HG03060 (cell line): ENCODE results near the gene COL23A1.
"Not testable (repeated sequence)": the region's sequence is repeated elsewhere in the genome, so short reads cannot be mapped to it uniquely, and the experiment has no call there.

Experiments
- ATAC-seq: cut with Tn5 transposase; IDR thresholded peaks from one replicate; pipeline ENCODE4 v1.9.1; 2021; ENCODE audit warnings: low read depth, moderate number of reproducible peaks; ENCODE audit not compliant: unreplicated experiment

Gene COL23A1

DNA sequence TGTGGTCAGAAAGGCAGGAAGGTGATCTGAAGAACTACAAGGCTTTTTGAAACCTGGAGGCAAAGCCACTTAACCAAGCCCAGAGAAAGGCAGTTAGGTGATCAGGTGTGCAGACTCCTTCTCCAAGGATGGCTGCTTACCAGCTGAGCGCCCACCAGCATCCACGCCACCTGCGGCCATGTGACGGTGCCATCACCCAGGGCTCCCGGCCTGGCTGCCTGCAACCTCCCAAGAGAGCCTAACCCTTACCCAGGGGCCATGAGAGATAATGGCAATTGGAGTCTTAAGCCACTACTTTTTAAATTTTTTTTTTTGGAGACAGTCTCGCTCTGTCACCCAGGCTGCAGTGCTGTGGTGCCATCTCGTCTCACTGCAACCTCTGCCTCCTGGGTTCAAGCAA is 324.4 kb downstream of the COL23A1 start:
- ATAC-seq = no peak

DNA sequence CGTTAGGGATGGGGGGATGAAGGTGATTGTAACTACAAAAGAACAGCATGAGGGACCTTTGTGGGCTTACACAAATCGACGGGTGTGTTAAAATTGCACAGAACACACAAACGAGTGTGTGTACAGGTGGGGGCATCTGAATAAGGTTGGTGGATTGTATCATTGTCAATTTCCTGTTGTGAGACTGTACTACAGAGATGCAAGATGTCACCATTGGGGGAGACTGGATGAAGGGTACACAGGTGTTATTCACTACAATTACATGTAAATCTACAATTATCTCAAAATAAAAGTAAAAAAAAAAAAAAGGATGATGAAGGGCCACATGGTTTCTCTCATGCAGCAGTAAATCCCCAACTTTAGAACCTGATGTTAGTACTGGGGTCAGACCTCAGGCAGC is 326.1 kb downstream of the COL23A1 start:
- no peak for ATAC-seq

DNA sequence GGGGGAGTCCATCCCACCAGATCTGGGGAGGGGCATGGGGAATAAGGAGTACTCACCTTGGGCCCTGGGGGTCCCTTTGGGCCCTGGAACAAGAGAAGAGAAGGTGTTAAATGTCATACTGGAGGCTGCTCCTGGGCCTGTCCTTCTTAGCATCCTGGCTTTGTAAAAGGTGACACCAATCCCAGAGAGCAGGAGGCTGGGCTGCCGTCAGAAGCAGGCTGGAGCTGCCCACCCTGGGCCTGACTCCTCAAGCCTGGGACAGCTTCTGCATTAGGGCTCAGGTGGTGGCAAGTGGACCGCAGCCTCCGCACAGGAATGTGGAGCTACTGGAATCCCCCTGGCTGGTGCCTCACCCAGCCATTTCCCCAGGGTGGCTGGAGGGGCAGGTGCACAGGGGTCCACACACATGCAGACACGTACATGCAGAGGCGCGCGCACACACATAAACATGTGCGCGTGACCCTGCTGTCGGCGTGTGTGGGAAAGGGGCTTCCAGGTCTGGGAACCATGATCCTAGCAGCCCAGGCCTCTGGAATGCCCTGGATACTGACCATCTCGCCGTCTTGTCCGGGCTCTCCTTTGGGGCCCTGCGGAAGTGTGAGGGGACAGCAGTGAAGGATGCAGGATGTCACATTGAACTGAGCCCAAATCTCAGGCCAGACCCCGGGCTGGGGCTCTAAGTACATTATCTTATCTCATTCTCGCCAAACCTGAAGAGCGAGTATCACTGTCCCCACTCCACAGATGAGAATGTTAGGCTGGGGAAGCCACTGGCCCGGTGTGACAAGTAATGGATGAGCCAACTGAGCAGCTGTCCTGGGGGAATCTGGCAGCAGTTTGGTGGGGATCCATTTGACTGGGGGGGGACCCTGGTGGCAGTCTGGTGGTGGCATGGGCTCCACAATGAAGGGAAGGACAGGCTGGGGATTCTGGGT is 328.3 kb downstream of the COL23A1 start:
- no peak for ATAC-seq

DNA sequence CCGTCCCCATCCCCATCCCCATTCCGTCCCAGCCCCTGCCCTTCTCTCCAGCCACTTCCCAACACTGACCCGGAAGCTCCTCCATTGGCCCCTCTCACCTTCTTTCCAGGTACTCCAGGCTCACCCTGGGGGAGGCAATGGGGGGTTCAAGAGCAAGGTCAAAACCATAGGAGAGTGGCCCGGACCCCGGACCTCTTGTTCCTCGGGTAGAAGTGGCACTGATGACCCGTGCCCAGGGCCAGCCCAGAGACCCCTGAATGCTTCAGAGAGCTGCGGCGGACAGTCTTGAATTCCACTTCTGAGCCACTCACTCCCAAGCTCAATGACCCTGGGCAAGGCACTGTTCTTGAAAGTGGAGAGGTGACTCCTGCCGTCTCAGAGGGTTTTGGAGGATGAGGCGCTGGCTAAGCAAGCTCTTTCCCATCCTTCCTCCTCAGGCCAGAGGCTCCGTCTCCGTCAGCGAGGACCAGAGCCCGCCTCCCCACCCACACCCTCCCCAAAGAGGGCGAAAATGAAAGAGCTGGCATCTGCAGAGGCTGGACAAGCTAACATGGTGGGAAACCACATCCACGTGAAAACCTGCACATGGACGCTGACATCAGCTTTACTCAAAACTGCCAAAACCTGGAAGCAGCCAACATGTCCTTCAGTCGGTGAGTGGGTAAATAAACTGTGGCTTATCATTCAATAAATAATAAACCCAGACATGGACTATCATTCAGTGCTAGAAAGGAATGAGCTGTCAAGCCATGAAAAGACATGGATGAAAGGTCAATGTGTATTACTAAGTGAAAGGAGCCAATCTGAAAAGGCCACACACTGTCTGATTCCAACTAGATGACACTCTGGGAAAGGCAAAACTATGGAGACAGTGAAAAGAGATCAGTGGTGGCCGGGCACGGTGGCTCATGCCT is 330.3 kb downstream of the COL23A1 start:
- ATAC-seq = no peak

DNA sequence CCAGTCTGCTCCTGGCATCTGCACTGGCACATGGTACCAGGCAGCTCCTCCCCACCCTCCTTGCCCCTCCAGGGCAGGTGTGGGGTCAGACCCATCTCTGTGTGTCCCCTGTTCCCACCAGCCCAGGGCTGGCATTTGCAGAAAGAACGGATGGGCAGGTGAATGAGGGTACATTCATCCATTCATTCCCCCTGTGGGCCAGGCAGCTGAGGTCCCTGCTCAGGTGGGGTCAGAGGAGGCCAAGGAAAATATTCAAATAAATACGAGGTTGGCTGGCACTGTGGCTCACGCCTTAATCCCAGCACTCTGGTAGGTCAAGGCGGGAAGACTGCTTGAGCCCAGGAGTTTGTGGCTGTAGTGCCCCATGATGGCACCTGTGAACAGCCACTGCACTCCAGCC is 332.5 kb downstream of the COL23A1 start:
- ATAC-seq = no peak

DNA sequence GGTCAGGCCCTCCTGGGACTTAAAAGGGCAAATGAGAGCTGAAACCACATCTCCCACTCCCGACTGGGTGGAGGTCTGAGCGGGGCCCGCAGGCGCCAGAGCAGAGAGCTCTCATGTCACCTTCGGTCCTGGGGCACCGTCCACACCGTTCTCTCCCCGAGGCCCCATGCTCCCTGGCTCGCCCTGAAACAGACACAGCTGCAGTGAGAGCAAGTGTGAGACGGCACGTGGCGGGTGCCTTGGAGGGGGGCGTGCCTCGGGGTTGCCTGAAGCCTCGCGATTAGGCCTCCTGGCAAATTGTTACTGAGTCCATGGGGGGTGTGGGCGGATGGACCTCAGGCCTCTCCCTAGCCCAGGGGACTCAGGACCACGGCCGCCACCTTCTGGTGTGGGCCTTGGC is 333.4 kb downstream of the COL23A1 start:
- ATAC-seq = no peak

DNA sequence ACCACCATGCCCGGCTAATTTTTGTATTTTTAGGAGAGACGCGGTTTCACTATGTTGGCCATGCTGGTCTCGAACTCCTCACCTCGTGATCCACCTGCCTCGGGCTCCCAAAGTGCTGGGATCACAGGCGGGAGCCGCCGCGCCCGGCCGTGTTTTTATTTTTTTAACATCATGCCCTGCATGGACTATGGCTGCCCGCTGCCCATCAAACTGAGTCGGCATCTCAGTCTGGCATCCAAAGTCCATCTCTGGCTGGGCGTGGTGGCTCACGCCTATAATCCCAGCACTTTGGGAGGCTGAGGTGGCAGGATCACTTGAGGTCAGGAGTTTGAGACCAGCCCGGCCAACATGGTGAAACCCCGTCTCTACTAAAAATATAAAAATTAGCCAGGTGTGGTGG is 336.6 kb downstream of the COL23A1 start:
- not testable (repeated sequence) for ATAC-seq

DNA sequence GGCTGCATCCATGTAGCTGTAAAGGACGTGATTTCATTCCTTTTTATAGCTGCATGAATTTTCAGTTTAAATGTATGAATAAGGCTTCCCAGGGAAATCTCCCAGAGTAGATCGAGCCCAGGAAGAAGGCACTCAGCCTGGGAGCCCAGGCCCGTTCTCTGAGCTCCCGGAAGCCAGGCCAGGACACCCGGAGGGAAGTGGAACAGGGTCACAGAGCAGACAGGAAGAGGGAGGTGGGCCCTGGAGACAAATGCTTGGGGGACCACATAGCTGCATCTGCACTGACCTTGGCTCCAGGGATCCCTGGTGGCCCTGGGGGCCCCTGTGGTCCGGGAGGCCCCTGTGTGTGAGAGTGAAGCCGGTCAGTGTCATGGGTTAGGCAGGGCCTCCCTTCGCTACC is 337.9 kb downstream of the COL23A1 start:
- no peak for ATAC-seq

DNA sequence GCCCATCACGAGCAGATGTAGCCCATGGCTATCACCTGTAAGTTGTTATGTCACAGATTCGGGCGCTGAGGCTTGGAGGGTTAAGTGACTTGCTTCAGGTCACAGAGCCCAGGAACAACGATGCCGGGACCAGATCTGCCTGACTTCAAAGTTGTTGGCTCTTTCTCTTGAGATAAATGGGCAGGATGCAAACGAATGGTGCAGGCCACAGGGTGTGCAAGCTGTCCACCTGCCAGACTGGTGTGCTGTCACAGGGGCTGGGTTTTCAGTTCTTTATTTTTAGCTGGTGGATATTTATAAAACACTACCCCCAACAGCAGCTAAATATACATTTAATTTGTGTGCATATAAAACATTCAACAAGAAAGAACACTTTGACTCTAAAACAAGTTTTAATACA is 339.9 kb downstream of the COL23A1 start:
- no peak for ATAC-seq

DNA sequence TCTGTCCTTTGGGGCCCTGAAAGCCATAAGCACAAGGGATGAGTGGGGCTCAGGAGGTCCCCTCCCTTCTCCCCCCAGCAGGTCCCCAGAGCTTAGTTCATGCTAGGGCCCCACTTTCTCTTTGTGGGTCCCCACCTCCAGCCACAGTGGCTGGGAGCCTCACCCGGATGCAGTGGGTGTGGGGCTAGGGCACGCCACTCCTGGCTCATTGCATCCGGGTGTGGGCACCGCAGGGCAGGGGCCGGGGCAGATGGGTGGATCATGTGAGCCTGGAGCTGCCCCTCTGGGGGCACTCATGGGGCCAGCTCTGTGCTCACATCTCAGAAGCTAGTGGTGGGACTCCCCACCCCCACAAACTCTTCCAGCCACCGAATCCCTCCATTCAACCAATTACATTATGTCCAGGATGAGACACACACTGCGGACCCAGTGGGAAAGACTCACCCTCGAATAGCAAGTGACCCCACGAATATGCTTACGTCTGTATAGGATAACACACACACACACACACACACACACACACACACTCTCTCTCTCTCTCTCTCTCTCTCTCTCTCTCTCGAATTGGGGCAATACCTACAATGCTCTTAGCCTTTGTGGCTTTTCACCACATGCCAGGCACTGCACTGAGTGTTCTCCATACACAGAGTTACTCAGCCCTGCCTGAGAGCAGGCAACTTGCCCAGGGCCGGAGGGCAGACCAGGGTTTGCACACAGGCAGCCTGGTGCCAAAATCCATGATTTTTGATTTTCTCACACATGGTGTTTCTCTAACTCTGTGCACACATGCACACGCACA is 340.8 kb downstream of the COL23A1 start:
- ATAC-seq = no peak

DNA sequence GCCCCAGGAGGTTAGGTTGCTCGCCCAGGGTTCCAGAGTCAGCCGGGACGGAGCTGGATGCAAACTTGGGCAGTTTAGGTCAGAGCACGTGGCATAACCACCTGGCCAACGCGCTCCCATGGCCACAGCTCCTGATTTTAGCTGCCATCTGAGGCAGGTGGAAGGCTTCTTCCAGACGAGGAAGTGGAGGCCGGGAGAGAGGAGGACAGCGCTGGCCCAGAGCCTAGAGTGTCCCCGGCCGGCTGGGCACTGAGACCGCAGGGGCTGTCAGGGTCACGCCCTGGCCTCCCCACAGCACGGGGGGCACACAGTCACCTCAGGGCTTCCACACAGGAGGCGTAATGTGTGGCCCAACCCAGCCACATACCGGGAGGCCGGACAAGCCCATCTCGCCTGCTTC is 341.4 kb downstream of the COL23A1 start:
- ATAC-seq = no peak

DNA sequence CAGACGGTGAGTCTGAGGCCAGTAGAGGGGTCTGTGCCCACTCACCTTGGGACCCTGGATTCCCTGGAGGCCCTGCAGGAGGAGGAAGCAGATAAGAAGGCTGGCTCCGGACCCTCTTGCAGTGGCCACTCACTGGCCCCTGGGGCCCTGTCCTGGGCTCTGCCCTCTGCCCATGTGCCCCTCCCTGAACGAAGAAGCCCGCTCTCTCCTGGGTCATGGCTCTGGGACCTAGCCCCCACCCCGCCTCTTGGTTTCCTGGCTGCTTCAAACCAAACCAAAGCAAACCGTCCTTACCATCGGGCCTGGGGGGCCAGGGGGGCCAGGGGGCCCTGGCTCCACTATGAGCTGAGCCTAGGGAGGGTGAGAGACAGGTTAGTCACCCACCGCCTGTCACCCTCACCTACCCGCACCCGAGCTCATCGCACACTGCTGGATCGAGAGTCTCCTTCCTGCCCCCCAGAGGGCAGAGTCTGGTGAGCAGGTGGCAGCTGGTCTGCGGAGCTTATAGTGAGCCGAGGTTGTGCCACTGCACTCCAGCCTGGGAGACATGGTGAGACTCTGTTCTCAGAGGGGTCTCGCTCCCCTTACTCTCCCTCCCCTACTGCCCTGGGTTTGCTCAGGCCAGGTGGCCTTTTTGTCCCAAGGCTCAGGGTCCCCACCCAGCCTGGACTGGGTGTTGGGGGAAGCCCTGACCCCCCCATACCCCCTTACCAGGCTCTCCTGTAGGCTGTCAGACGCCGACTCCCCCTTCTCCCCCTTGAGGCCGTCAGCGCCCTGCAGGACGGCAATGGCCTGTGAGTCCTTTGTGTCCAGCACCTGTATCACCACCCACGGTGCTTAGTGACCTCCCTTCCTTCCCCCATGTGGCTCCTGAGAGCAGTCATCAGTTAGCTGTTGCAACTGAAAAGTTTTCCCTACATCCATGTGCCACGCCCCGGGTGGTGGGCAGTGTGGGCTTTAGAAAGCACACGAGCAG is 342.4 kb downstream of the COL23A1 start:
- no peak for ATAC-seq

DNA sequence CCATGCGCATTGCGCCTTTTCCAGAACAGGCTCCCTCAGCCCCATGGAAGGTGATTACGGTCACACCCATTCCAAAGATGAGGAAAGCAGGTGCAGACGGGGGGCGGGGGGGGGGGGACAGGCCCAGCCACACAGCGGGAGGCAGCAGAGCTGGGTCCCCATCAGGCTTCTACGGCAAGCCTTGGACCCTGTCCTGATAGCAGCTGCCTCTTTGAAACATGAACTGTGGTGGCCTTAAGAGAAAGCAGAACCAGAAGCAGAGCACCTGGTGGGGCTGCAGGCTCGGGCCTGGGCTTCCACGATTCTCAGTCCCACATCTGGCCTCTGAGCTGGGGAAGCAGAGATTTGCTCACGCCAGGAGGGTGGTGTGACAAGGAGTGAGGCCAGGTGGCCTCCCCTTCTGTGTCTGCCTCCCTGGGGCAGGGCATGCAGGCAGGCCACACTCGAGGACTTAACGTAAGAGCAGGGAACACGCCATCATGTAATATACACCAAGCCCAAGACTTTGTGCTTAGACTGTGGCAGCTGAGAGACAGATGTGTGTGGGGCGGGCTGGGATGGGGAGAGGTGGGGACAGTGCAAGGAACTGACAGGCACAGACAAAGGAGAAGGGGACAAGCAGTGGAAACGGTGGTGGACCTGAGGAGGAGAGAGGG is 343.4 kb downstream of the COL23A1 start:
- ATAC-seq = no peak

DNA sequence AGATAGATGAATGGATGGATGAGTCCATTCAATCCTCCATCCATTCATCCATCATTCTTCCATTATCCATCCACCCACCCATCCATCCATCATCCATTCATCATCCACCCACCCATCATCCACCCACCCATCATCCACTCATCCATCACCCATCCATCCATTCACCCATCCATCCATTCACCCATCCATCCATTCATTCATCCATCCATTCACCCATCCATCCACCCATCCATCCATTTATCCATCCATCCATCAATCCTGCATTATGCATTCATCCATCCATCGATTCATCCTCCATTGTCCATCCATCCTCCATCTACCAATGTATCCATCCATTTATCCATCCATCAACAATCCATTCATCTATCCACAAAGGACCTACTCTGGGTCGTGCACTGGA is 344.8 kb downstream of the COL23A1 start:
- ATAC-seq = no peak

DNA sequence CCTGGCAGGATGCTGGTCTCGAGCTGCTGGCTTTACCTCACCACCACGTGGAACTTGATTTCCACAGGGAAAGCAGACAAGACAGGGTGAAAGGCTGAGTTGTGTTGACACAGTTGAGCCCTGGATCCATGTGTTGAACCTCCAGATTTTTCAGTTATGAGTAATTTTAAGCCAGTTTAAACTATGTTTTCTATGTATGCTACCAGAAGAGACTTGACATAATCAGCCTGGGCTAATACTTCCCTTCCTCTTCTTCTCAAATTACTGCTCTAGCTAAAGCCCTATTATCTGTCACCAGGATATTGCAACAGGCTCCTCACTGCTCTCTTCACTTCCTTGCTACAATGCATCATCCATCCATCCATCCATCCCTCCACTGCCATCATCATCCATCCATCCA is 345.6 kb downstream of the COL23A1 start:
- ATAC-seq = no peak

DNA sequence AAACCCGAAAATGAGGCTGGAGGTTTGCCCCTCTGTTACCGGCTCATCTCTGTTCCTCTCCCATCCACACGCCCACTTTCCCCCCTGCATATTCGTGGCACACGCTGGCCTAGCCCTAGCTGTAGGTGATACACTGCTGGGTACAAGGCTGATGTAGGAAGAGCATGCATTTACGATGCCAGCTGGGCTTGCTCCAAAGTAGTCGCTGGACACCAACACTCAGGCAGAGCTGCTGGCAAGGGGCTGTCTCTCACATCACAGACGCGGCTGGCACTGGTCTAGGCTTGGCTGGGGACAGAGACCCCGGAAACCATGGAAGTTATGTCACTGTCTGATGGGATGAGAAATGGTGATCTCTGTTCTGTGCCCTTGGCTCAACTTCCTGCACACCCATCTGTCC is 347.8 kb downstream of the COL23A1 start:
- ATAC-seq = no peak

DNA sequence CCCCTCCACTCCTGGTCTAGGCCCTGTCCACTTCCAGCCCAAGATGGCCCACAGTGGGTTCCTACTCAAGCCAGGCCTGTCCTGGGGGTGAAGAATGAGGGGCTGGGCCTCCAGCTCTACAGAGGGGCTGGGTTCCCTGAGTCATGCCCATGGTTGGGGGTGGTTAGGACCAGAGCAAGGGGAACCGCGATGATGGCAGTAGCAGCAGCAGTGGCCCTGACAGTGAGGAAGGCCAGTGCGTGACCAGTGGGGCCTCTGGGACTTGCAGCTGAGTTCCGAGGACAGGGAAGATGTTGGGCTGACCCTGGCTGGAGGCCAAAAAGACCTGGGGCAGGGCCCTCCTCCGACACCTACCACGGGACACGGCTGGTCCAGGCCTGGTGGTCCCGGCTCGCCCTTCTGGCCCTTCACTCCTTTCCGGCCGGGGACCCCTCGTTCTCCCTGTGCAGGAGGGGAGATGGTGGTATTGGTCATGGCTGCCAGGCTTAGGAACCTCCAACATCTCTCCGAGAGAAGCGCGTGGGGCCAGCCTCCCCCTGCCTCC is 348.4 kb downstream of the COL23A1 start:
- ATAC-seq = no peak

DNA sequence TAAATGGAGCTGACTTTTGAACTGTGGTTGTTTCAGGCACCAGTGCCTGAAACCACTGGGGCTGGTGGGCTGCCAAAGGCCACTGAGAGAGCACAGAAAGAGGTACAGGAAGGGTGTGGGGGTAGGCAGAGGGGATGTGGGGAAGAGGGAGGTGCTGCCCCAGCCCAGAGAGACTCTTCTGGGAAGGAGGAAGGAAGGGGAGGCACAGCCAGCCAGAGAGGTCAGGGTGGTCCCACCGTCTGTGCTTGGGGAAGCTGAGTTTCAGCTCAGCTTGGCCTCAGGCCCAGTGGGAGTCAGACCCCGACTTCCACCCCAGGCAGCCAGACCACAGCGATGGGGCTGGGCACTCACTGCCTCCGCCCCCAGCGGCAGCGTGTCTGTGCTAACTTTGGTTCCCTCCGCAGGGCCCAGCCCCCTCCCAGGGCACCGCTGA is 348.9 kb downstream of the COL23A1 start:
- no peak for ATAC-seq

DNA sequence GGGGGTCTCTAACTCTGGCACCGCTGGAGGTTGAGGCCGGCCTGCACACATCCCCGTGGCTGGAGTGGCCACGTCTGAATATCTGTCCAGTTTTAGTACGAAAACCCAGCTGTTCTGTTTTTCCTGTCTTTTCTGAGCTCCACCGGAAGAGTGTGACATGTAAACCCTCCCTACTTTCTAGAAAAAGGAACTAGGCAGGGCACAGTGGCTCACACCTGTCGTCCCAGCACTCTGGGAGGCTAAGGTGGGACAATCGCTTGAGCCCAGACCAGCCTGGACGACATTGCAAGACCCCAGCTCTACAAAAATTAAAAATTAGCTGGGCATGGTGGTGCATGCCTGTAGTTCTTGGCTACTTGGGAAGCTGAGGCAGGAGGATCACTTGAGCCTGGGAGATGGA is 349.4 kb downstream of the COL23A1 start:
- no peak for ATAC-seq
